ENCODE measurements around the gene MTX2. TPM values are rescaled to one million over a fixed set of nuclear protein-coding genes. Genes with fewer than 3 reads are reported as not detected.
A peak's percentile ranks its signal among the peaks of the same experiment; 100 is the strongest.

MTX2 gene
- total and polyA plus RNA-seq, 9 of the 15 experiments (the other 6 are each of a cell fraction or from before 2014, with no cell fraction given) = 38.1 to 170 (median 88.0) TPM

- TF ChIP-seq ESRRB (CRISPR knock-in tag; IDR thresholded peaks at IDR 0.05; ENCODE audit: borderline replicate concordance) (no peak), ZSCAN32 (CRISPR knock-in tag; IDR thresholded peaks at IDR 0.05) (no peak), RBM25 (IDR thresholded peaks at IDR 0.05; ENCODE audit: low read depth, low read length, severe bottlenecking) (no peak), BCL6 (CRISPR knock-in tag; IDR thresholded peaks at IDR 0.05) (no peak), CBX2 (IDR thresholded peaks at IDR 0.05; ENCODE audit: insufficient read depth, low read length, poor library complexity, severe bottlenecking) (no peak), MGA (IDR thresholded peaks at IDR 0.05) (peak; percentile 63; the same call in 1 of the 2 replicates), SRSF3 (IDR thresholded peaks at IDR 0.05; ENCODE audit: insufficient read depth, low read length) (no peak), CBX5 (IDR thresholded peaks at IDR 0.05; ENCODE audit: borderline replicate concordance, low read depth) (no peak), NKRF (IDR thresholded peaks at IDR 0.05; ENCODE audit: borderline replicate concordance) (peak; percentile 87; the same call in 1 of the 2 replicates), YBX1 (IDR thresholded peaks at IDR 0.05) (no peak), GTF2E2 (tag; IDR thresholded peaks at IDR 0.05) (peak; percentile 80), ZNF41 (CRISPR knock-in tag; conservative IDR thresholded peaks at IDR 0.05) (no peak)
- TF ChIP-seq, protein P1, sequence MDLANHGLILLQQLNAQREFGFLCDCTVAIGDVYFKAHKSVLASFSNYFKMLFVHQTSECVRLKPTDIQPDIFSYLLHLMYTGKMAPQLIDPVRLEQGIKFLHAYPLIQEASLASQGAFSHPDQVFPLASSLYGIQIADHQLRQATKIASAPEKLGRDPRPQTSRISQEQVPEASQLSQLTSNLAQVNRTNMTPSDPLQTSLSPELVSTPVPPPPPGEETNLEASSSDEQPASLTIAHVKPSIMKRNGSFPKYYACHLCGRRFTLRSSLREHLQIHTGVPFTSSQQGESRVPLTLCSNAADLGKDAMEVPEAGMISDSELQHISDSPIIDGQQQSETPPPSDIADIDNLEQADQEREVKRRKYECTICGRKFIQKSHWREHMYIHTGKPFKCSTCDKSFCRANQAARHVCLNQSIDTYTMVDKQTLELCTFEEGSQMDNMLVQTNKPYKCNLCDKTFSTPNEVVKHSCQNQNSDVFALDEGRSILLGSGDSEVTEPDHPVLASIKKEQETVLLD (IDR thresholded peaks at IDR 0.05) = no peak
Measured at GRCh38 chr2:176269319-176270099, at the start of gene MTX2 (continued).

Measured in K562 (cell line).